Hepatocyte (in vitro differentiated cells): ENCODE data around the gene CORO6.

Source experiments
- EZH2 ChIP-seq: fragments of 200-600 bp; sonication (generic); IDR thresholded peaks from 2 replicates; pipeline ENCODE4 v1.6.1; 2016; ENCODE audit warnings: antibody characterized with exemption, mild to moderate bottlenecking, borderline replicate concordance
- EZH2phosphoT487 ChIP-seq: fragments of 200-600 bp; sonication (generic); IDR thresholded peaks from one replicate; pipeline ENCODE4 v1.6.1; 2018; ENCODE audit warnings: antibody characterized with exemption, mild to moderate bottlenecking, low read depth, moderate library complexity; ENCODE audit not compliant: unreplicated experiment, severe bottlenecking
- TF ChIP-seq, protein P1 (sequence below): fragments of 200-600 bp; sonication (generic); IDR thresholded peaks from 2 replicates; pipeline ENCODE4 v1.5.1; 2016; ENCODE audit warnings: antibody characterized with exemption, mild to moderate bottlenecking; ENCODE audit not compliant: poor library complexity

- TF ChIP-seq, protein P1, sequence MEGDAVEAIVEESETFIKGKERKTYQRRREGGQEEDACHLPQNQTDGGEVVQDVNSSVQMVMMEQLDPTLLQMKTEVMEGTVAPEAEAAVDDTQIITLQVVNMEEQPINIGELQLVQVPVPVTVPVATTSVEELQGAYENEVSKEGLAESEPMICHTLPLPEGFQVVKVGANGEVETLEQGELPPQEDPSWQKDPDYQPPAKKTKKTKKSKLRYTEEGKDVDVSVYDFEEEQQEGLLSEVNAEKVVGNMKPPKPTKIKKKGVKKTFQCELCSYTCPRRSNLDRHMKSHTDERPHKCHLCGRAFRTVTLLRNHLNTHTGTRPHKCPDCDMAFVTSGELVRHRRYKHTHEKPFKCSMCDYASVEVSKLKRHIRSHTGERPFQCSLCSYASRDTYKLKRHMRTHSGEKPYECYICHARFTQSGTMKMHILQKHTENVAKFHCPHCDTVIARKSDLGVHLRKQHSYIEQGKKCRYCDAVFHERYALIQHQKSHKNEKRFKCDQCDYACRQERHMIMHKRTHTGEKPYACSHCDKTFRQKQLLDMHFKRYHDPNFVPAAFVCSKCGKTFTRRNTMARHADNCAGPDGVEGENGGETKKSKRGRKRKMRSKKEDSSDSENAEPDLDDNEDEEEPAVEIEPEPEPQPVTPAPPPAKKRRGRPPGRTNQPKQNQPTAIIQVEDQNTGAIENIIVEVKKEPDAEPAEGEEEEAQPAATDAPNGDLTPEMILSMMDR, result peak; percentile 68
- TF ChIP-seq EZH2 (no peak), EZH2phosphoT487 (no peak)
Measured at GRCh38 chr17:29572691-29573557, 49.8 kb downstream of the CORO6 start.
